ENCODE results near the gene KRT82.

- TF ChIP-seq POLR2A (IDR thresholded peaks at IDR 0.05) (no peak), CTCF (IDR thresholded peaks at IDR 0.05) (no peak)
Measured at GRCh38 chr12:52361553-52361952, 44.6 kb downstream of the KRT82 start.

Data from vagina (tissue), 2 donors.